DMS79 treated with DMSO at 0.1 percent for 48 hours (cell line): ENCODE data around the gene RBM6.
"Not testable (repeated sequence)": the region's sequence is repeated elsewhere in the genome, so short reads cannot be mapped to it uniquely, and the experiment has no call there.

Experiments
- DNase-seq: peaks from one replicate; lab custom pipeline; 2025; lab: John Stamatoyannopoulos, UW

Gene RBM6, protein sequence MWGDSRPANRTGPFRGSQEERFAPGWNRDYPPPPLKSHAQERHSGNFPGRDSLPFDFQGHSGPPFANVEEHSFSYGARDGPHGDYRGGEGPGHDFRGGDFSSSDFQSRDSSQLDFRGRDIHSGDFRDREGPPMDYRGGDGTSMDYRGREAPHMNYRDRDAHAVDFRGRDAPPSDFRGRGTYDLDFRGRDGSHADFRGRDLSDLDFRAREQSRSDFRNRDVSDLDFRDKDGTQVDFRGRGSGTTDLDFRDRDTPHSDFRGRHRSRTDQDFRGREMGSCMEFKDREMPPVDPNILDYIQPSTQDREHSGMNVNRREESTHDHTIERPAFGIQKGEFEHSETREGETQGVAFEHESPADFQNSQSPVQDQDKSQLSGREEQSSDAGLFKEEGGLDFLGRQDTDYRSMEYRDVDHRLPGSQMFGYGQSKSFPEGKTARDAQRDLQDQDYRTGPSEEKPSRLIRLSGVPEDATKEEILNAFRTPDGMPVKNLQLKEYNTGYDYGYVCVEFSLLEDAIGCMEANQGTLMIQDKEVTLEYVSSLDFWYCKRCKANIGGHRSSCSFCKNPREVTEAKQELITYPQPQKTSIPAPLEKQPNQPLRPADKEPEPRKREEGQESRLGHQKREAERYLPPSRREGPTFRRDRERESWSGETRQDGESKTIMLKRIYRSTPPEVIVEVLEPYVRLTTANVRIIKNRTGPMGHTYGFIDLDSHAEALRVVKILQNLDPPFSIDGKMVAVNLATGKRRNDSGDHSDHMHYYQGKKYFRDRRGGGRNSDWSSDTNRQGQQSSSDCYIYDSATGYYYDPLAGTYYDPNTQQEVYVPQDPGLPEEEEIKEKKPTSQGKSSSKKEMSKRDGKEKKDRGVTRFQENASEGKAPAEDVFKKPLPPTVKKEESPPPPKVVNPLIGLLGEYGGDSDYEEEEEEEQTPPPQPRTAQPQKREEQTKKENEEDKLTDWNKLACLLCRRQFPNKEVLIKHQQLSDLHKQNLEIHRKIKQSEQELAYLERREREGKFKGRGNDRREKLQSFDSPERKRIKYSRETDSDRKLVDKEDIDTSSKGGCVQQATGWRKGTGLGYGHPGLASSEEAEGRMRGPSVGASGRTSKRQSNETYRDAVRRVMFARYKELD

DNA sequence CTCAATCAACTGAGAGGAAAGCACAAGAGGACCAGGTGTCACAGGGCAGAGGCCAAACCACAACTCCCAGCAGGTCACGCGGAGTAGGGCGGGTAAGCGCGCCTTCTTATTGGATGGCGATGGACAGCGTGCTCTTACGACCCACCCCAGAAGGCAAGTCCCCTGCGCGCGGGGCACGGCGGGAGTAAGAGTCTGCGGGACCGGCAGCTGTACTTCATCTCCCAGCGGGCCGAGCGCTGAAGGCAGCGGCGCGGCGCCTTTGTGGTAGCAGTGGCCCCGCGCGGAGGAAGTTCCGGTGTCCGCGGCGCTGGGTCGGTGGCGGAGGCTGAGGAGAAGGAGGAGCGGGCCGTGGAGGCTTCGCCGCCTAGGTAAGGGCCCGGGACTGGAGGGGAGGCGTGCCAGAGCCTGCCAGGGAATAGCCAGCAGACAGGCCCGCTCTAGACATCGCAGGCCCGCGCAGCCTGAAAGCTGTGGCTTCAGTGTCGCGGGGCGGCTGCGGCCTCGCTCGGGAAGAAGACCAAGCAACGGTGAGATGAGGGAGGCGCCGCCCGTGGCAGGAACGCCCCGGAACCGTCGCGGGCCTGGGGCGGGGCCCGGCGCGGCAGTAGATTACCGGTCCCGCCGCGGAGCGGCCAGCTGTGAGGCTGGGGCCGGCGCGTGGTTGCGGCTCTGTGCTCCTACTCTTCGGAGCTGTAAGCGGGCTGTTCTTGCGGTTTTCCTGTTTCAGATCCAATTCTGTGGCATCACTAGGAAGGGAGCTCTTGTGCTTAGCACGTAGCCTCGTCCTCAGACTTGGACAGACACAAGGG, at the start of gene RBM6:
RBM6 (plus strand) TSS at position 293 of the 809 bp plus-strand sequence. CDS start 22,492 bp downstream, outside the sequence.
- peak; percentile 89 for DNase-seq

DNA sequence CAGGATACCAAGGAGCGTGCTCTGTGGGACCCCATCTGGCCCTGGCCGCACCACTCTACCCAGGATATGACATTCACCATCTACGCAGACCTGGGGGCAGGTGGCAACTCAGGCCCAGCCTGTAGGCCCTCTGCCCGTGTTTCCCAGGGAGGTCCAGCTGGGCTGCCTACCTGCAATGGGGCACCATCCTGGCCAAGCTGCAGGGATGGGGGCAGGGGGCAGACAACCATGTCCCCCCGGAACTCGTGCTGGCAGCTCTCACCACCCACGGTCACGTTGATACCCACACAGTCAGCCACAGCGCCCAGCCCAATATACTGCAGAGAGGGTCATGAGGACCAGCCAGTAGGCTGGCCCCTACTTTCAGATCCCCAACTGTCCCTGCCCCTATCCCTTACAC, 44.2 kb upstream of the RBM6 start:
- DNase-seq = no peak

- no peak for DNase-seq
These were observed 43.6 kb upstream of the RBM6 start for GRCh38 chr3:49896345-49896744.

- DNase-seq = no peak
These were observed 41.0 kb upstream of the RBM6 start for GRCh38 chr3:49898991-49899390.

DNA sequence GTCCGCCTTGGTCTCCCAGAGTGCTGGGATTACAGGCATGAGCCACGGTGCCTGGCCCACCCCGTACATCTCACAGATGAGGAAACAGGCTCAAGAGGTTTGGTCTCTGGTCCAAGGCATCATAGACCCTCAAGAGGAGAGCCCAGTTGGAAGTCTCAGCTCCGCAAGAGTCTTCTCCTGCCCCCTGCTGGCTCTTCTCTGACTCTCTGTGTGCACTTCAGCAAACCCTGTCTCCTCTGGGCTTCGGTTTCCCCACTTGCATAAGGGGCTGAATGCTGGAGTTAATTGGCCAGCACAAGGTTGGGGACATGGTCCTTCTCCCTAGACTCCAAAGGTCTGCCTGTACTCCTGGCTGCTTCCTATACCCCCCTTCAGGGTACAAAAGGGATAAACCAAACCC, 40.1 kb upstream of the RBM6 start:
- DNase-seq = no peak

DNA sequence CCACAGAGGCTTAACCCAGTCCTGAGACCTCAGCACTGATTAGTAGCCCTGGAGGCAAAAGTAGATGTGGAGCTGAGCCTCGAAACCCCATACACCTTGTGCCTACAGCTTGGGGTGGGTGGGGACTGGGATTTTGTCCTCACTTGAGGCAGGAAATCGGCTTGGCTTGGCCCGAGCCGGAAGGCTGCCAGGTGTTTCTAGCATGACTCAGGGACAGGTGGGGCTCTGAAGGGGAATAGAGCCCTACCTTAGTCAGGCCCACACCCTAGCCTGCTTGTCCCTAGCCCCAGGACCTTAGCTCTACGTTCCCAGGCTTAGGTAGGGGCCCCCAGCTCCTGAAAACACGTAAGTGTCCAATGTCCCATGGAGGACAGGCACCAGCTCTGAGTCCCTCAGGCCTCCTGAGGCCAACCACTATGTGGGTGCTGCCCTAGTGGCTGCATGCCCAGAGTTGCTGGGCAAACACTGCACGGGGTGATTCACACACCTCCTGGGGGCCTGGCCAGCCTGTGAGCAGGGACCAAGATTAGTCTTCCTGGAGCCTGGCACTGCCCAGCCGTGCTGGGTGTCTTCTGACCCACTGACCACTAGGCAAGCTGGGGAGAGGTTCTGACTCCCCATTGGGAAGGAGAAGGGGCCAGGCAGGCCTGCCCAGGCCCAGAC, 39.3 kb upstream of the RBM6 start:
- peak; percentile 3 for DNase-seq

DNA sequence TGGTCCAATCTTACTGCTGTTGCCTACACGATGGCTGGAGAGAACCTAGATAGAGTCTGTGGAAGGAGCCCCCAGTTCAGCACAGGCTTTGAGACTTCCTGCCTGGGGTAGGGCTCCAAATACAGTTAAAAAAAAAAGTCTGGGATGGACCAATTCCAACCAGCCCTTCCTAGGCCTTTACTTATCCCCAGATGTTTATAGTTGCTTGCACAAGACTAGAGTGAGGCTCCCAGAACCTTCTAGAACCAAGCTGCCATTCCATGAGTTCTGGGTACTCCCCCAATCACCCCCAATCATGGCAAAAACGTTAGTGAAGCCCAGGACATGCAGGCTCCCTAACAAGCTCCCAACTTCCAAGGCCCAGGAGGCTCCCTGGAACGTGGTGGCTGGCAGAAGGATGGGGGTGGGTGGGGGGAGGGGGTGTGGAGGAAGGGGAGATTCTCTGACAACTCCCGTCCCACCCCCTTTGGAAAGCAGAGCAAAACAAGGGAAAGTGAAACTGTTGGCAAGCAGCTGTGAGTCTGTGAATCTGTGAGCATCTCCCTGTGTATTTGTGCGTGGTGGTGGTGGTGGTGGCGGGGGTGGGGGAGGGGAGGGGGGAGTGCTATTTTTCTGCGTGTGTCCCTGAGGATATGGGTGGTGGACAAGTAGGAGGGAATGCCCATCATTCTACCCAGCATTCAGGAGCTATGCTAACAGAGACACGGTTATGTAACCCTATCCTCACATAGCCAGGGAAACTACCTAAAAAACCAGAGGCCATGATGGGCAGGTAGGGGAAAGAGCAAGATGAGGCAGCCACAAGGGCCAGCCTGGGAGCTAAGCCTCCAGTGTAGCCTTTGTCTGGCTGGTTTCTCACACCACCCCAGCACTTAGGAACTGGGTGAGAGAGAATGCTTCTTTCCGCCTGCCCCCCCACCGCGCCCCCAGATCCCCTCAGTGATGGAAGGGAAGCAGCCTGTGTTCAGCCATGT, 38.3 kb upstream of the RBM6 start:
- peak; percentile 4 for DNase-seq

- DNase-seq = peak; percentile 22
These were observed 37.2 kb upstream of the RBM6 start for GRCh38 chr3:49902511-49903345.

DNA sequence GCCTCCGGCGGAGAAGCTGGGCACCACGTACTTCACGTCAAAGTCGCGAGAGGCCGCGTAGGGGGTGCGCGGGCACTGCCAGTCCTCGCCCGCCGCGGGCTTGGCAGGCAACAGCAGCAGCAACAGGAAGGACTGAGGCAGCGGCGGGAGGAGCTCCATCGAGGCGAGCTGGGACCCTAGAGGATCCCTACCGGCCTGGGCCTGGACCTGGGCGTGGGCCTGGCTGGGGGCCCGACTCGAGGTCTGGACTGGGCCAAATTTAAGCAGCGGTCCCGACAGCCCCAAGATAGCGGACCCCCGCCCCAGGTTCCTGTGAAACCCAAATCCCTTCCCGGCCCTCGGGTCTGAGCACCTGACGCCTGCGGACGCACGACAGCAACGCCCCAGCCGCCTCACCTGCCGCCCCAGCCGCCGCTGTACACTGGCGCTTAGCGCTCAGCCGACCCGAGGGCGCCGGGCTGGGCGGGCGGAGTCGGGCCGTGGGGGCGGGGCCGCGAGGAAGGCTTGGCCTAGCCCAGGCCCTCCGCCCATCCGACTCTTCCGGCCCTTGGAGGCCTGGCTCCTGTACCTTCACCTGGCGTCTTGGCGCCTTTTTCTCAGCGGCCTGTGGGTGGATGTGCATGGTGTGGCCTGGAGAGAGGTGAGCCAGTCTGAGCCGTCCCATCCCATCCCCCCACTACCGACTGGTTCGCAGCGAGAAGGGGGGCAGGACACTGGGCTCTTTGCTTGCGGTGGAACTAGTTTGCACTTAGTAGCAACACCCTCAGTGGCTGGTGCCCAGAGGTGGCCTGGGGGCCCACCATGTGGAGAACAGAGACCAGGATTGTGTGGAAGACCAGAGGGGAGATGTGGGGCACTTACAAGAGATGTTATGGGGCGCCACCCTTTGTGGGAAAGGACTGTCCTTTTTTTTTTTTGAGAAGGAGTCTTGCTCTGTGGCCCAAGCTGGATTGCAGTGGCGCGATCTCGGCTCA, 36.2 kb upstream of the RBM6 start, which contains the start of gene MST1R:
MST1R (minus strand) TSS at position 423 of the 974 bp plus-strand sequence; CDS start at position 159, 264 bp downstream.
- DNase-seq = peak; percentile 79

DNA sequence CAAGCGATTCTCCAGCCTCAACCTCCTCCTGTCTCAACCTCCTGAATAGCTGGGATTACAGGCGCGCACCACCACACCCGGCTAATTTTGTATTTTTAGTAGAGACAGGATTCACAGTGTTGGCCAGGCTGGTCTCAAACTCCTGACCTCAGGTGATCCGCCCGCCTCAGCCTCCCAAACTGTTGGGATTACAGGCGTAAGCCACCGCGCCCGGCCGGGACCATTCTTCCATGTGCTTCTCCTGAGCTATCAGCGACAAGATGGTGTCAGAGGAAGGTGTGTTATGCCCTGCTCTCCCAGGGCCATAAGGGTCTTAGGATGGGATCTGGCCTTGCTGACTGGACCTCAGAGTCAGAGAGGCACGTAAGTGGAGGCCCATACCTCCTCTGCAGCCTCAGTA, 35.5 kb upstream of the RBM6 start:
- not testable (repeated sequence) for DNase-seq

DNA sequence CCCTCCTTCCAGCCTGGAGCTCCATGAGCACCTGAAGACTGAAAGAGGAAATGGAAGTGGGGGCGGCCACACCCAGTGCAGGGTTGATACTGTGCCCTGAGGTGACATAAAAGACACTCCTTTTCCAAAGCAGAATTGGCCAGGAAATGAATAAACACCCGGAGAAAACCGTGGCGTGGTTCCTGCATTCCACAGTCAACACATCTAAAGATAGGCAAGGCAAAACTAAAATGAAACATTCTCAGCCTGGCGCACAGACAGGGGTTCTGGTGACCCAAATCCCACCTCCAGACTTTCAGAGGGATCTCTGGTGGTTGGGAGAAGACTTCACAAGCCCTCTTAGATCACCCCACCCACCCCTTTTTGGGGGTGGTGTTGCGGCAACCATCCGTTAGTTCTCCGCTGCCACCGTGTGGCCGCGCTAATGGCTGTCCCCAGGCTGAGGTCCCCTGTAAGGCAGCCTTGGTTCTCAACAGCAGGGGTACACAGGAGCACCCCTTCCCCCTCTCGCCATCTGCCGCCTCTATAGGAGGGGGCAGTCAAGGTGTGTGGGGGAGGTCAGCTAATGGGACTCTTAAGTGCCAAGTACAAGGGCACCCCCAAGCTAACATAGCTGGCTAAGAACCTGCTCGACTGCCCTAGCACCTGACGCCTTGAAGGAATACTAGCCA, 33.7 kb upstream of the RBM6 start:
- peak; percentile 37 for DNase-seq

DNA sequence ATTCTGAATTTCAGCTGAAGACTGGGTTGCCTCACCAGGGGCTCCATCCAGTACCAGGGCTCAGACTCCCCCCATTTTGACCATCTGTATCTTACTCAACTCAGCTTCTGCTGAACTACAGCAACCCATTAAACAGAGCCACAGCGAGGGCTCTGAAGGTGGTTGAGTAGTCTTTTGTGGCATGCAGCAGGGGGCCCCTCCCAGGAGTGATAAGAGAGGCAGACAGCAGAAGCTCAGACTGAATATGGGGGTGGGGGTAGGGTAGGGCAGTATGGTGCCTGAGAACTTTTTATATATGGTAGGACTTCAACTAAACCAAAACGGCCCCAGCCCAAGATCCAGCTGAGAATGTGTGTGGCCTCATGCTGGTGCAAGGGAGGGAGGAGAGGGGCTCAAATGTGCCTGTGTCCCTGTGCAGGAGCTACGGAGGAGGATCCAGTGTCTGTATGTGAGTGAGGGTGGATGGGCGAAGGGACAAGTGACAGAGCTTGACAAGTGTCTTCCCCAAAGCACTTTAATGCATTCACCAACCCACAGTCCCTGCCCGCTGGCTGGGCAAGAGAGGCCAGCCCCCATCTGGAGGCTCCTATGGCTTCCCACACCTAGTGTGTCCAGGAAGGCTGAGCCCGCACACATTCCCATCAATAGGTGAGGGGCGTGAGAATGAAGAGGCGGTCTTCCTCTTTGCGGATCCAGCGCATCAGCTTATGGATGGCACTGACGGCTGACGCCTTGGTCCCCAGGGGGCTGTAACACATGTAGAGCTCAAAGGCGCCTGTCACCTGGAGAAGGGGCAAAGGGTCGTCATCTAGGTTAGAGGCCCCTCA, 31.4 kb upstream of the RBM6 start:
- DNase-seq = no peak

GRCh38 chr3:49910409-49911123, 29.4 kb upstream of the RBM6 start:
- DNase-seq = no peak

GRCh38 chr3:49911124-49911420, 28.9 kb upstream of the RBM6 start:
- DNase-seq = no peak

DNA sequence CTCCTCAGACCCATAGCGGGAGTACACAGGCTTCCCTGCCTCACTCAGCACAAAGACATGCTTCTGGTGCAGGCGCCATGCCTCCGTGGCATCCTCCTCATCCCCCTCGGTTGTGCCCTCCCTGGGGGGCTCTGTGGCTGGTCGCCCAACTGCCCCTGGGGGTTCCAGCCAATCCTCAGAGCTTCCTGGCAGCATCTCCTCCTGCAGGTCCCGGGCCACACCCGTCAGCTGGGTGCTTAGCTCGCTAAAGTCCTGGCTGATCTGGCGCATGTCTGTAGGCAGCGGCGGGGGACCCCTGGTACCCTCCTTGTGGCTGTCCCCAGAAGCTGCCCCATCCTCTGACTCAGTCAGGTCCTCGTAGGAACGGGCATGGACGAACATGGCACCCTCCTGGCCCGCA, 28.3 kb upstream of the RBM6 start:
- no peak for DNase-seq

DNA sequence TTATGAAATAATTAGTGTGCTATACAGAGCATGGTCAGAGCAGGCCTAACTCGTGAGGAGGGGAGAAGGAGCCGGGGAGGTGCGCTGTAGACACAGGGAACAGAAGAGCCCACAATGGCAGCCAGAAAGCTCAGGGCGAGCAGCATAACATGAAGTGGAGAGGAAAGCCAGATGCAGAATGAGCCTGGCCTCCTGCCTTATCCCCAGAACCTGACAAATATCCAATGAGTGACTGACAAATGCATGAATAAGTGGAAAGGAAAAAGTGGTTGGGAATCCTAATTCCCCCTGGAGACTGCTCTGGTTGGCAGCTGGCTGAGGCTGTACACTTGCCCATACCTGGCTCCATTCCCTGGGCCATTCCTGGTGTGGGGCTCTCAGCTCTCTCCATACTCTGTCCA, 27.1 kb upstream of the RBM6 start:
- DNase-seq = peak; percentile 41
